Measurements from ENCODE around the gene EFEMP1. TPM values are rescaled to one million over a fixed set of nuclear protein-coding genes. Genes with fewer than 3 reads are reported as not detected.
A peak's percentile ranks its signal among the peaks of the same experiment; 100 is the strongest.
"Not testable (repeated sequence)": the region's sequence is repeated elsewhere in the genome, so short reads cannot be mapped to it uniquely, and the experiment has no call there.

Gene EFEMP1
- total RNA-seq, 1 donor from 2014 or later, result 12.7 TPM

- DNase-seq (ENCODE audit: low read depth), result no peak
Observed at GRCh38 chr2:55865096-55865835, 58.3 kb downstream of the EFEMP1 start.

- DNase-seq (ENCODE audit: low read depth), result no peak
Observed at GRCh38 chr2:55864351-55865084, 59.1 kb downstream of the EFEMP1 start.

GRCh38 chr2:55862673-55863390, 60.8 kb downstream of the EFEMP1 start:
- DNase-seq (ENCODE audit: low read depth), result peak; percentile 77

GRCh38 chr2:55862246-55862645, 61.3 kb downstream of the EFEMP1 start:
- peak; percentile 56 for DNase-seq (ENCODE audit: low read depth)

- DNase-seq (ENCODE audit: low read depth), result no peak
Observed at GRCh38 chr2:55861733-55862132, 61.8 kb downstream of the EFEMP1 start.

GRCh38 chr2:55860832-55861231, 62.8 kb downstream of the EFEMP1 start:
- DNase-seq (ENCODE audit: low read depth), result no peak

- DNase-seq (ENCODE audit: low read depth), result no peak
Observed at GRCh38 chr2:55859875-55860274, 63.7 kb downstream of the EFEMP1 start.

GRCh38 chr2:55857766-55858165, 65.8 kb downstream of the EFEMP1 start:
- no peak for DNase-seq (ENCODE audit: low read depth)

GRCh38 chr2:55856936-55857335, 66.6 kb downstream of the EFEMP1 start:
- no peak for DNase-seq (ENCODE audit: low read depth)

GRCh38 chr2:55848096-55848495, 75.5 kb downstream of the EFEMP1 start:
- DNase-seq (ENCODE audit: low read depth), result no peak

- DNase-seq (ENCODE audit: low read depth), result no peak
Observed at GRCh38 chr2:55846426-55846825, 77.2 kb downstream of the EFEMP1 start.

GRCh38 chr2:55844986-55845385, 78.6 kb downstream of the EFEMP1 start:
- DNase-seq (ENCODE audit: low read depth), result no peak

GRCh38 chr2:55843994-55844345, 79.6 kb downstream of the EFEMP1 start:
- DNase-seq (ENCODE audit: low read depth), result no peak

GRCh38 chr2:55843096-55843993, 80.2 kb downstream of the EFEMP1 start:
- DNase-seq (ENCODE audit: low read depth), result peak; percentile 59

- DNase-seq (ENCODE audit: low read depth), result no peak
Observed at GRCh38 chr2:55842046-55842445, 81.5 kb downstream of the EFEMP1 start.

GRCh38 chr2:55840460-55840859, 83.1 kb downstream of the EFEMP1 start:
- DNase-seq (ENCODE audit: low read depth), result no peak

- DNase-seq (ENCODE audit: low read depth), result peak; percentile 77
Observed at GRCh38 chr2:55839182-55839819, 84.3 kb downstream of the EFEMP1 start.

- DNase-seq (ENCODE audit: low read depth), result no peak
Observed at GRCh38 chr2:55838653-55839052, 84.9 kb downstream of the EFEMP1 start.

GRCh38 chr2:55838117-55838516, 85.5 kb downstream of the EFEMP1 start:
- DNase-seq (ENCODE audit: low read depth), result not testable (repeated sequence)

GRCh38 chr2:55837073-55837472, 86.5 kb downstream of the EFEMP1 start:
- no peak for DNase-seq (ENCODE audit: low read depth)
